NCI-H2029 treated with DMSO at 0.1 percent for 48 hours (cell line): Measurements from ENCODE around the gene PRR14L.
"Not testable (repeated sequence)": the region's sequence is repeated elsewhere in the genome, so short reads cannot be mapped to it uniquely, and the experiment has no call there.

Experiments used
- DNase-seq: peaks from one replicate; lab custom pipeline; 2025; lab: John Stamatoyannopoulos, UW

PRR14L gene

DNA sequence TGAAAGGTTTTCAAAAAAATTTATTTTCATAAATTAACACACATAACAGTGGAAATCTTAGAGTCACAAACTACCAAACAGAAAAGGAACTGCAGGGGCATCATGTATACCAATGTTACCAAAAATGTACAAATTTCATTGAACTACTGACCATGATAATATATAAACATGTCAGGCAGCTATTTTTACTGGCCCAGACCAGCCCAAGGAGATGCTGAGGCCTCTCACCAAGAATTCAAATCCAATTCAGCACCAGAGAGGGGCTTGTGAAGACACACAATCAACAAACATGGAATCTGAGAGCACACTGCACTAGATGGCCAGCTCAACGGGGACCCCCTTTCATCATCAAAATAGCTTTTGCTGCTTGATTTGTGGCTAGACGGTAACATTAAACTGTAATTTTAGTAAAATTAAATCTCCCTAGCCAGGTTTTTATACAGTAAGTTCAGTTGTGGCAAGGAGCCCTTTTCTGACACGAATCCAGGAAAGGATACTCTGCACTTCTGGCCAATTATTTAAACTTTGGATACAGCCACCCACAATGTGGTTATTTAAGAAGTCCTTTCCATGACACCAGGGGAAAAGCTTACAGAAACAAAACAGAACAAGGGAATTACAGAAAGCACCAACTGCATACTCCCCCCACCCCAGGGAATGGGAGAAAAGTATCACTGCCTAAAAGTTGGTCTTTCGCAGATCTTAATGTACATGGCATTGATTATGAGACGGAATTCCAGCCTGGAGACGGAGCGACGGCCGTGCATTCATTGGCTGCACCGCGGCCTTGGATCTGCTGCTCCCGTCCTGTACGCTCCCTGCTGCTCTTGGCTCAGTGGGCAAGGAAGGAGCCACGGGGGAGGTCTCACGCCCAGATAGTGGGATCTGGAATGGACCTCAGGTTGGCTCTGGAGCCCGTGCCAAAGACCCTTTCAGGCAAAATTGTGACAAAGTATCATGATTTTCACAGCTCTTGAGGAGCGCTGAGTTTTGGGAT, 68.3 kb downstream of the PRR14L start:
- DNase-seq, result no peak

DNA sequence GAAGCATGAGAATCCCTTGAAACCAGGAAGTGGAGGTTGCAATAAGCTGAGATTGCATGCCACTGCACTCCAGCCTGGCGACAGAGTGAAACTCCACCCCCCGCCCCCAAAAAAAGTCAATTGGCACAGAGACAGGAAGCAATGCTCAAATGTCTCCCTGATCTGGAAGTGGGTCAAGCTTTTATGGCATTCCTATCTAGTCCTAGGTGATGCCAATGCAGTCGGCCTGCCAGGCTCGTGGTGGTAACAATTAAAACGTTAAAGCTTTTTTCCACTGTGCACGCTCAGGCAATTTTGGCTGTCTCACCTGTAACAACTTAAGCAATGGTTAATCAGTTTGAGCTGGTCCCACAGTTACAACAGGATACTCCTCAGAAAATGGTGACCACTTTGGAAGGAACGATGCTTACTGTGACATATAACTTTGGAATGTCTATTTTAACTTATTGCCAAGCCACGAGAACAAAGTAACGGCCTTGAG, 69.0 kb downstream of the PRR14L start:
- no peak for DNase-seq

DNA sequence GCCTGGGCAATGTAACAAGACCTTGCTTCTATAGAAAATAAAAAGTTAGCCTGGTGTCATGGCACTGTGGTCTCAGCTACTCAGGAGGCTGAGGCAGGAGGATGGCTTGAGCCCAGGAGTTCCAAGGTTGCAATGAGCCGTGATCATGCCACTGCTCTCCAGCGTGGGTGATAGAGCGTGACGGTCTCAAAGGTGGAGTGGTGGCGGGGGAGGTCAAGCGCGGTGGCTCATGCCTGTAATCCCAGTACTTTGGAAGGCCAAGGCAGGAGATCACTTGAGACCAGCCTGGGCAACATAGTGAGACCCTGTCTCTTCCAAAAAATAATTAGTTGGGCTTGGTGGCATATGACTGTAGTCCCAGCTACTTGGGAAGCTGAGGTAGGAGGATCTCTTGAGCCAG, 71.2 kb downstream of the PRR14L start:
- no peak for DNase-seq

DNA sequence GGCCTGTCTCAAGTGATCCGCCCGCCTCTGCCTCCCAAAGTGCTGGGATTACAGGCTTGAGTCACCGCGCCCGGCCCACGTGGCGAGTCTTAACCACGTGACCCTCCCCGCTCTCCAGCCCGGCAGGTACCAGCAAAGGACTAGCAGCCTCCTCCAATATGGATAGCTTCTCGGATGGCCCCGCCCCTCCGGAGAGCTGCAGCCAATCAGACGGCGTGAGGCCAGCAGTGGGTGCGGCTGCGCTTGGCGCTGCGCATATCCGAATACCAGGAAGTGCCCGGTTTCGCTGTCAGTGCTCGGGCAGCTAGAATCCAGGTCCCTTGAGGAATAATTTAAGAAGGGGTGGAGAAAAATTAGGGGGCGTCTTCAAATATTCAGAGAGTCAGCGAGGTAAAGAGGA, 73.2 kb downstream of the PRR14L start:
- peak; percentile 72 for DNase-seq

DNA sequence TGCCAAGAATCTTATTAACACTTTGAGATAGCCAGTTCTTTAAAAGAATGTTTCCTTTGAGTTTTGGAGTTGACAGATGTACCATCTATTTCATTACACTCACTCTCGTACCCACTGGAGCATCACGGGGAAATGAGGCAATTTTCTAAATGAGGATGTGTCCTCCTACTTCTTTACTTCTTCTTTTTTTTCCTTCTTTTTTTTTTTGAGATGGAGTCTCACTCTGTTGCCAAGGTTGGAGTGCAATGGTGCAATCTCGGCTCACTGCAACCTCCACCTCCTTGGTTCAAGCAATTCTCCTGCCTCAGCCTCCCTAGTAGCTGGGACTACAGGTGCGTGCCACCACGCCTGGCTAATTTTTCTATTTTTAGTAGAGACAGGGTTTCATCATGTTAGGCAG, 75.7 kb downstream of the PRR14L start:
- not testable (repeated sequence) for DNase-seq

DNA sequence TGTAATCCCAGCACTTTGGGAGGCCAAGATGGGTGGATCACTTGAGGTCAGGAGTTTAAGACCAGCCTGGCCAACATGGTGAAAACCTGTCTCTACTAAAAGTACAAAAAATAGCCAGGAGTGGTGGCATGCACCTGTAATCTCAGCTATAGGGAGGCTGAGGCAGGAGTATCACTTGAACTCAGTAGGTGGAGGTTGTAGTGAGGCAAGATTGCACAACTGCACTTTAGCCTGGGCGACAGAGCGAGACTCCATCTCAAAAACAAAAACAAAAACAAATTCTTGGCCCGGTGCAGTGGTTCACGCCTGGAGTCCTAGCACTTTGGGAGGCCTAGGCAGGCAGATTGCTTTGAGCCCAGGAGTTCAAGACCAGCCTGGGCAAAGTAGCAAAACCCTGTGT, 81.1 kb downstream of the PRR14L start:
- DNase-seq, result not testable (repeated sequence)

DNA sequence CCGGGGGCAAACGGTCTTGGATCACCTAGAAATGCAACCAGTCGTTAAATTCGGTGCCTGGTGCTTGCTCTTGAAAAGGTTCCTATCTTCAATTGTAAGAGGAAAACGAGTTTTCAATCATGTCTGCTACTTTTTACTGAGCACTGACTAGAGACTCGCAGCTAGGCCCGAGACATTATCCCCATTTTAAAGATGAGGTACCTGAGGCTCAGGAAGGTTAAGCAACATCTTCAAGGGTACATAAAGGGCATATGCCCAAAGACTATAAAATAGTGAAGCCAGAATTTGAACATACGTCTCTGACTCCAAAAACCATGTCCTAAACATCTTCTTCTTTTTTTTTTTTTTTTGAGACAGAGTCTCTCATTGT, 87.3 kb downstream of the PRR14L start:
- no peak for DNase-seq

DNA sequence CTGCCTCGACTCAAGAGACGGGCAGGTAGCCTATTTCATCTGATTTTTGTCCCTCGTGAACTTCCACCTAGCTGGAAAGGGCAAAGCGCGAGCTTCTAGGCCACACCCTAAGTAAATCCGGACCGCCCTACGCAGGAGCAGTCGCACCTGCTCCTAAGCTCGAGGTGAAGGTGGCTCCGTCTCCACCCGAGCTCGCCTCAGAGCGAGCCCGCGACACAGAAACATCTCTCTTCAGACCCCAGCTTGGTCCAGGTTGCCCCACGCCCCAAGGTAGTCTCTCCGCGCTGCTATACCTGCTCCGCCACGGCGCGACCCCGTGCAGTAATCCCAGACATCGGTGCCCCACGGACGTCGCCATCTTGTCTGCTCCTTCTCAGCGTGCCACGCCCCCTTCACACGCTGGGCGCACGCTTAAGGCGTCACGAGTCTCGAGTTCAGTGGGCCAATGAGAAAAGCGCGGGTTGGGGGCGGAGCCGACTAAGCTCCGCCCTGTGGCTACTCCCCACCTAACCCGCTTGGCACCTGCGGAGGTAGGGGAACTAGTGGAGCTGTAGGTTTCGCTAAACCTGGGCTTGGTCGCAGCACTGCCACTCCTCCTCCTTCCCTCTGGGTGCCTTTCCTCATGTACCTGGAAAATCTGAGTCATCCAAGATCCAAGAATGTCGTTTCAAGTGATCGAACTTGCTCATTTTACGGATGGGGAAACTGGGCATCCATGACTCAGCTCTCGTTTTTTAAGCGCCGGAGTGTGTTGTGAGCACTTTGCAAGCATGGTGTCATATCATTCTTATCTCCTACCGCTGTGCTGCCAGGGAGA, 87.9 kb downstream of the PRR14L start, which contains the start of gene PISD:
TSS of gene PISD (minus strand) at position 365 of the 817 bp plus-strand sequence. CDS start at position 358, 7 bp downstream.
- DNase-seq, result peak; percentile 87

DNA sequence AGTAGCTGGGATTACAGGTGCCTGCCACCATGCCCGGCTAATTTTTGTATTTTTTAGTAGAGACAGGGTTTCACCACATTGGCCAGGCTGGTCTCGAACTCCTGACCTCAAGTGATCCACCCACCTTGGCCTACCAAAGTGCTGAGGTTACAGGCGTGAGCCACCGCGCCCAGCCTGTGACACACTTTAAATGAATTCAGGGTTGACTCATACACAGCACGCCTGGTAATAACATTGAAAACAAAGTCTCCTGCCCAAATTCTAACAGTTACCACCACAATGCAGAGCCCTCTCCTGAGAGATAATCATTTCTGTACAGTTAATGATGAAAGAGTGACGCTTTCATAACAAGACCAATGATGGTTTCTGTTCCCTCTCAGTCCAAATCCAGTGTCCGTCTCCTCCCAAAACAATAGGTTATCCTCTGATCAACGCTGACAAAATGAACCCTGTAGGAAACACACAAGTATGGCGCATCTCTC, 89.0 kb downstream of the PRR14L start:
- DNase-seq, result not testable (repeated sequence)

DNA sequence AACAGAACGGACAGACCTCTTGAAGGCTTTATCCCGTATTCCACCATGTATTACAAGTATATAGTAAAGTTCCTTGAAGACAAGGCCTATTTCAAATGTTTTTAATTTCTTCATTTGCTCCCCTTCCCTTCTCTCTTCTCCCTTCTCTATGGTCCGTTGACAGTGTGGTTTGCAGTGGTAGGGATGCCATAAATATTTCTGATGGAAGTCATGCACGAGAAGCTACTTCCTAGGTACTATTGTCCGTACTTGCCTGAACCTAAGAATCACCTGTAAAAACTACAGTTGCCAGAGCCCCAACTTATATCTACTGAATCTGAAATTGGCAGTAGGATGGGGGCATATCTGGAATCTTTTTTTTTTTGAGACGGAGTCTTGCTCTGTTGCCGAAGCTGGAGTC, 90.7 kb downstream of the PRR14L start:
- DNase-seq, result no peak

DNA sequence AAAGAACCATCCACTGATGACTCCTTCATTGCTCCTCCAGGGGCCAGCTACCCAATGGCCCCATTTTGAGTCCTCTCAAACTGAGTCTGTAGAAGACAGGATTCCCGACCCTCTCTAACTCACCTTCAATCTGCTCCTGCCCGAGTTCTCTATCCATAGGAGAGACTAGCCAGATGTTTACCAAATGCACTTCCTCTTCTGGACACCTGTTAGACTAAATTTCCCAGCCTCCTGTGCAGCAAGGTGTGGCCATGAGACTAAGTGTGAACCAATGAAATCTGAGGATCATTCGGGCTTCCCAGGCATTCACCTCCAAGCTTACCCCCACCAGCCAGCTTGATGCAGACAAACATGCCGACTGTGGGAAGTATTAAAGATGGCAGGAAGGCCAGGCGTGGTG, 95.5 kb downstream of the PRR14L start:
- no peak for DNase-seq

DNA sequence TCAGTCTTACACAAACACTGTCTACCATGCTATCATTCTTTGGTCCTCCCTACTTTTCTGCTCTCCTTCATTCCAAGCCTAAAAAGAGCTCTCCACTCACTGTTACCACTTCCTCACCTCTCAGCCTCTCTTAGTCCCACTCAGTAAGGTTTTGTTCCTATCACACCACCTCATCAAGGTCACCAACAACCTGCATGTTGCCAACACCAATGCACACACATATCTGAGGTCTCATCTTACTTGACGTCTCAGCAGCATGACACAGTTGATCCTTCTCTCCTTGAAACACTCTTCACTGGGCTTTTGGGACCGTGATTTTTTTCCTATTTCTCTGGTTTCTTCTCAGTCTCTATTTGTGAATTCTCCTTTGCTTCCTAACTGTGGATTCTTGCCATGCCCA, 96.0 kb downstream of the PRR14L start:
- DNase-seq, result no peak

DNA sequence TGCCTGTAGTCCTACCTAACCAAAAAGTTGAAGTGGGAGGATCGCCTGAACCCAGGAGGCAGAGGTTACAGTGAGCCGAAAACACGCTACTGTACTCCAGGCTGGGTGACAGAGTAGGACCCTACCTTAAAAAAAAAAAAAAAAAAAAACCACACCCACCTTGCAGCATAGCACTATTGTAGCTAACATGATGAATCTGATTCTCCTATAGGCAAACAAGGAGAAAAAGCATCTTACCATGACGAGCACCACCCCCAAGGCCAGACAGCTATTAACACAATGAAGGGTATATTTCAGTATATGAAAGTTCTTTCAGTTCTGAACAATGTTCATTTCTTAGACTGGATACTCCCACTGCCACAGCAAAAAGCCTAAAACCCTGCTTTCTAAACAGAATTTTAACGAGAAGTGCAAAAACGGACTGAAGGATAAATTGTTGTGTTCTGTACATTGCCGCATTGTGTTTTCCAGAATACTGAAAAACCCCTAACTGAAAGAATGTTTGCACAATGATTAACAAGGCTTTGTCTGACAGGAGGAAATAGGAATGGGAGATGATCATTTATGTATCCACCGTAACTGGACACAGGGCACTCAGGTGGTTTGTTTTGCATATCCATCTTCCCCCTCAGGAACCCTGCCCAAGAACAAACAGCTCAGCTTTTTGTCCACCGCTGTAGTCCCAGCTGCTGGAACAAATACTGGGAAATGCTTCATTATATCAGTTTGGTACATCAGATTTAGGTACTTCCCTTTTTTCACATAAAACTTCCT, 96.8 kb downstream of the PRR14L start:
- peak; percentile 66 for DNase-seq

DNA sequence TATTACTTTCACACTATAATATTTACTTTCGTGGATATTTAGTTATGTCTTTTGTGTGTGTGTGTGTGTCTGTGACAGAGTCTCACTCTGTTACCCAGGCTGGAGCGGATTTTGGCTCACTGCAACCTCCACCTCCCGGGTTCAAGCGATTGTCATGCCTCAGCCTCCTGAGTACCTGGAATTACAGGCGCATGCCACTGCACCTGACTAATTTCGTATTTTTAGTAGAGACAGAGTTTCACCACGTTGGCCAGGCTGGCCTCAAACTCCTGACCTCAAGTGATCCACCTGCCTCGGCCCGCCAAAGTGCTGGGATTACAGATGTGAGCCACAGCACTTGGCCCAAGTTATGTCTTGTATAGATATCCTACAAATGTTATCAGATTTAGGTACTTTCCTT, 97.8 kb downstream of the PRR14L start:
- no peak for DNase-seq

DNA sequence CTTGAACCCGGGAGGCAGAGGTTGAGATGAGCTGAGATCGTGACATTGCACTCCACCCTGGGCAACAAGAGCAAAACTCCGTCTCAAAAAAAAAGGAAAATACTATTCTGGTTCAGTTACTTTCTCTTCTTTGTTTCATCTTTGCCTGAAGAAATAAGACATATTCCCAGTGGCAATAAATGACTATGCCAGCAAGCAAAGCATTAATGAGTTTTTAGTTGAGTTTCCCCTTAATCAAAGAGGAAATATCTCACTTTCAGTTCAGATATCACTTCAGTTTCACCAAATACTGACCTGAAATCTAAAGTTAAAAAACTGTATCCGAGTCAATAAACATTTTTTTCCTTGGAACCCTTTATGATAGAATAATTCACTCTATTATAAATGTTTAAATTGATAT, 98.3 kb downstream of the PRR14L start:
- no peak for DNase-seq

DNA sequence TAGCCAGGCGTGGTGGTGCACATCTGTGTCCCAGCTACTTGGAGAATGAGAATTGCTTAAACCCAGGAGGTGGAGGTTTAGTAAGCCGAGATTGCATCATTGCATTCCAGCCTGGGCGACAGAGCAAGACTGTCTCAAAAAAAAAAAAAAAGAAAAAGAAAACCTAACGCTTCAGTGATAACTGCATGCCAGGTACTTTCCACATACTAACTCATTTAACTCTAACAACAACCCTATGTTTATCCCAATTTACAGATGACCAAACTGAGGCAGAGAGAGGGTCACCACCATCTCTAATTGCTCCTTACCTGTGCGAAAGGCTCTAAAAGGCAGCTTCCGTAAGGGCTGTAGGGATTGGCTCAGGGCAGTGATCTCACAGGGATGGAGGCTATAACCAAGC, 99.5 kb downstream of the PRR14L start:
- no peak for DNase-seq

DNA sequence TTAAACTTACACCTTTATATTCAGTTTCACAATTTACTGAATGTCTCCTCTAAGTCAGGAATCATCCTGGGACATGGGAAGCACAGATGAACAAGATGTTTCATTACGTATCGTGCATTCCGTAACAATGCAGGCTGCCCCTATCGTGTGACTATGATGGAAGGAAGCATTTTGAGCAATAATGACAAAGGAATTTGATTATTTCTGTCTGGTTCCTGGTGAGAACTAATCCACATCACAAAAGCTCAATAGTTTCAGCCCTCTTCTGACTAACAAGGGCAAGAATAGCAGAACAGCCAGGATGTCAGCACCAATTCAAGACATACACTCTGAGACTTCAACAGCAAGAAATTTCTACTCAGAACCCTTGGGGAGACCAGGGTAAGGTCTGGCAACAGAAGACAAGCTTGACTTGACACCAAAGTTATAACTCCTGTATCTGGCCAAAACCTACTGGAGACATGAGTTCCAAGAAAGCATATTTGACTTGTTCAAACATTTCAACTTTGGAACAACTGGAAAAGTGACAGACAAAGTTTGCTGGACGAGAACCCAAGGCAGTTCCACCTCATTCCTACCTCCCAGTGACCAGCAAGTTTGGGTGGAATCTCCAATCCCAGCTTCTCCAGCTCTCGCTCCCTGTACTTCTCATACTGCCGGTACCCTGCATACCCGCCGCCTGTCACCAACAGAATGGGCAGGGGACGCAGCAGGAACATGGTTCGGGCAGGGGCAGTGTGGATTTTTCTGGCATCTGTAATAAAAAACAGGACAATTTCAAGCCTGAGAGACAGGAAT, 102.2 kb downstream of the PRR14L start:
- no peak for DNase-seq

DNA sequence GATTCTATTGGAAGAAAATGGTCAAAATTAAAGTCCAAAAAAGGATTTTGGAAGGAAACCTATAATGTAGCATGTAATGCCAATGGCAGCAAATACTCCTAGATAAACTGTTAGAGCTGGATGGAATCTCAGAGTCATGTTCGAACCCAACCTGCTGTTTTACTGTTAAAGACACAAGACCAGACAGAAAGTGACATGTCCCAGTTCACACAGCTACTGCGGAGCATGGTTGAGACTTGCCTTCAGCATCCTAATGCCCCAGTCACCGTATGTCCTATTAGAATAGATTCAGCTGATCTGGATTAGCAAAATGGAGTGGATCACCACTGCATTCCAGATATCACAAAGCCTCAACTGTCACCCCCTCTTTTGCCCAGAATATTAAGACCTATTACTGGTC, 102.9 kb downstream of the PRR14L start:
- DNase-seq, result no peak

DNA sequence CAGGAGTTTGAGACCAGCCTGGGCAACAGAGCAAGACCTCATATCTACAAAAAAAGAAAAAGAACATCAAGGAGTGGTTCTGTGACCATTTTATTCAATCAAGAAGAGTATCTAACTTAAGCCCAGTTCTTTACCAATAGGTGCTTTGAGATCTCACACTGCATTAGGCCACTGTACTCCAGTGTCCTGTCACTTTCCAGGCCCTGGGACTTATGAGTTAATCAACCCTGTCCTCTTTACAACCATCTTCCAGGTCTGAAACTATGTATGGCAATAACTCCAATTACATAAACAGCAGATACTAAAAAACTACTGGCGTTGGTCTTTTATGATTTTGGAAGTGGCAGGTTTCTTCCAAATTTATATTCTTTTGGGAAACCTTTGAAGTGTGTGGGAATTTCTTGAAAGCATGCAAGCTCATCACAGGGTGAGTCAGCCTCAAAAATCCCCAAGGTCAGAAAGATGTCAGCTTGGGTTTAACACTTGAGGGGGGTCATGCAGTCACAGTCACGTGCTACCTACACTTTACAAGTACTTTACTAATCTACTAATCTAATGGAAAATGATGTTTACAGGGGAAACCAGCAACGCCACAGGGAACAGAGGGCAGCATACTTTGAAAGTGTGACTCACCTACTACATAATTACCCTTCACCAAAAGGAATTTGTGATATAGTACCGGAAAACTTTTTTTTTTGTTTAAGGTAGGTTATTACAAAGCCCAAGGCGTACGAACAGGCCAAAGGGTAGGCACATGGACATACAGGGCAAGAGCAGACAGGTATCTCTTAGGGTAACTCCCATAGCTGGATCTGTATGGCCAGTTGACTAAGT, 103.5 kb downstream of the PRR14L start:
- DNase-seq, result no peak

DNA sequence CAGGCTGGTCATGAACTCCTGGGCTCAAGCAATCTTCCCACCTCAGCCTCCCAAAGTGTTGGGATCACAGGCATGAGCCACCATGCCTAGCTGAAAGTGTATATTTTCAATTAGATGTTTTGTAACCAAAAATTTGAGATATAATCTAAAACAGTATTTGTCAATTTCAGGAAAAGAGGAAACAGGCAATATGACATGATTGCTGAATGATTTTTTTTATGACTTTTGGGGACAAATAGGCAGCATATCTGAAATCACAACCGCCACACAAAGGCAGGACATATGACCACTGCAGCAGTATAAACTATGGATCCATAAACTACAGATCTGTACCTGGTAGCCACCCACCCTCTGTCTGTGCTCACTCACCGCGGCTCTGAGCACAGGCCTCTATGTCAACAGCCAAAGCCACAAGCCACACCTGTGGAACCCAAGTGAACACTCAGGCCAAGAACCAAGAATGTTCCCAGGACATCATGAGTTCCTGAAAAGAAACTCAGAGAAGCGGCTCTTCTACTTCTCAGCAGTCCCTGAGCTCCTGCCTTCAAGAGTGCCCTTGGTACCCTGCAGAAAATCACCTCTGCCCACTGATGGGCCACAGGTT, 110.4 kb downstream of the PRR14L start:
- no peak for DNase-seq
